A549 (cell line): ENCODE results near the gene VWA5B1. TPM values are rescaled to one million over a fixed set of nuclear protein-coding genes. Genes with fewer than 3 reads are reported as not detected.

Source experiments
- ATAC-seq, 2 experiments: fragments of 200-7000 bp in 1 of 2; fragments of >200 bp in 1 of 2; cut with Nextera tagmentation in 1 of 2; cut with Tn5 transposase in 1 of 2; 3 replicates each; pipeline versions ENCODE4 v1.8.0 to v1.9.1; 2018 to 2020; ENCODE audit warnings: mild to moderate bottlenecking in 1 of 2, moderate library complexity in 1 of 2
- CTCF ChIA-PET: fragments of 300-600 bp; sonication (Branson Sonifier 250); formaldehyde crosslinking; extraction: SDS; loops from one replicate; lab custom pipeline; 2021; ENCODE audit warnings: antibody characterized with exemption, inconsistent platforms; lab: Yijun Ruan, JAX
- POLR2A ChIA-PET: fragments of 350-600 bp; formaldehyde crosslinking; extraction: SDS; loops from one replicate; lab custom pipeline; 2021; ENCODE audit warnings: antibody characterized with exemption, inconsistent platforms; lab: Yijun Ruan, JAX
- DNase-seq, 2 experiments: peaks; one replicate each; pipeline versions ENCODE4 v3.0.0 to v3.0.0-alpha.2; 2011 to 2016; ENCODE audit warnings: low read depth in 1 of 2, low spot score in 1 of 2
- FAIRE-seq: peaks from 2 replicates; lab custom pipeline; 2011; peaks lifted over from hg19 to GRCh38; lab: Jason Lieb, UNC
- H3K27ac ChIP-seq, 2 experiments: fragments of >200 bp; sonication (Bioruptor Twin); formaldehyde crosslinking; 3 replicates each; pipeline ENCODE4 v1.5.1; 2016 to 2017
- H3K4me1 ChIP-seq: fragments of >200 bp; sonication (Bioruptor Twin); formaldehyde crosslinking; 3 replicates; pipeline ENCODE4 v1.6.1; 2016
- H3K4me2 ChIP-seq: fragments of >200 bp; sonication (Bioruptor Twin); formaldehyde crosslinking; 3 replicates; pipeline ENCODE4 v1.6.1; 2016
- H3K4me3 ChIP-seq: fragments of >200 bp; sonication (Bioruptor Twin); formaldehyde crosslinking; 3 replicates; pipeline ENCODE4 v1.5.1; 2016
- H3K9me3 ChIP-seq: fragments of >200 bp; sonication (Bioruptor Twin); formaldehyde crosslinking; 3 replicates; pipeline ENCODE4 v1.6.1; 2016
- BHLHE40 ChIP-seq: IDR thresholded peaks from 2 replicates; pipeline ENCODE4 v1.6.1; 2012; ENCODE audit warnings: low read depth, low read length, inconsistent platforms
- CBX8 ChIP-seq: fragments of 200-600 bp; sonication (generic); IDR thresholded peaks from 2 replicates; pipeline ENCODE4 v1.6.1; 2016
- CHD4 ChIP-seq: fragments of 200-600 bp; sonication (generic); IDR thresholded peaks from 2 replicates; pipeline ENCODE4 v1.6.1; 2016; ENCODE audit warnings: antibody characterized with exemption, mild to moderate bottlenecking, borderline replicate concordance
- CTCF ChIP-seq: fragments of >200 bp; sonication (Bioruptor Twin); formaldehyde crosslinking; IDR thresholded peaks from 3 replicates; pipeline ENCODE4 v1.5.1; 2016
- E2F6 ChIP-seq: IDR thresholded peaks from 2 replicates; pipeline ENCODE4 v1.6.1; 2012; ENCODE audit warnings: low read depth, borderline replicate concordance
- ELK1 ChIP-seq: fragments of 150-350 bp; IDR thresholded peaks from 2 replicates; pipeline ENCODE4 v1.6.1; 2014; ENCODE audit warnings: low read depth, mild to moderate bottlenecking, low read length
- EP300 ChIP-seq, 2 experiments: fragments of >200 bp; sonication (Bioruptor Twin); formaldehyde crosslinking; IDR thresholded peaks; 2 replicates in 1 of 2; 3 replicates in 1 of 2; pipeline ENCODE4 v1.6.1; 2016 to 2017
- ESRRA ChIP-seq: fragments of 150-350 bp; IDR thresholded peaks from 2 replicates; pipeline ENCODE4 v1.6.1; 2014; ENCODE audit warnings: mild to moderate bottlenecking, low read length, borderline replicate concordance
- FOSL2 ChIP-seq, 2 experiments: fragments of 450-650 bp in 1 of 2; fragments of >200 bp in 1 of 2; sonication (Bioruptor Twin) in 1 of 2; formaldehyde crosslinking; IDR thresholded peaks; 2 replicates each; pipeline versions ENCODE4 v1.5.0 to v1.6.1; 2016 to 2020; ENCODE audit warnings: mild to moderate bottlenecking in 1 of 2, moderate library complexity in 1 of 2
- GATA3 ChIP-seq: IDR thresholded peaks from 2 replicates; pipeline ENCODE4 v1.6.1; 2012; ENCODE audit warnings: borderline replicate concordance
- HMGXB4 ChIP-seq: fragments of 250-450 bp; sonication (Bioruptor Pico); IDR thresholded peaks from 2 replicates; pipeline ENCODE4 v1.5.0; 2021; ENCODE audit warnings: mild to moderate bottlenecking, moderate library complexity, borderline replicate concordance
- HOXB5 ChIP-seq: fragments of 250-450 bp; sonication (Bioruptor Pico); IDR thresholded peaks from 2 replicates; pipeline ENCODE4 v1.5.0; 2020; ENCODE audit warnings: mild to moderate bottlenecking, moderate library complexity
- JUN ChIP-seq, 2 experiments: fragments of >200 bp; sonication (Bioruptor Twin); formaldehyde crosslinking; IDR thresholded peaks; 2 replicates in 1 of 2; 3 replicates in 1 of 2; pipeline ENCODE4 v1.6.1; 2016 to 2017
- JUNB ChIP-seq: fragments of >200 bp; sonication (Bioruptor Twin); formaldehyde crosslinking; IDR thresholded peaks from 2 replicates; pipeline ENCODE4 v1.6.1; 2016
- MAFK ChIP-seq: fragments of 450-650 bp; IDR thresholded peaks from 2 replicates; pipeline ENCODE4 v1.6.1; 2014; ENCODE audit not compliant: partially characterized antibody
- MYC ChIP-seq: IDR thresholded peaks from 2 replicates; pipeline ENCODE4 v1.6.1; 2012; ENCODE audit warnings: mild to moderate bottlenecking, inconsistent platforms, low read length, improper control_type of control experiment, borderline replicate concordance
- NR3C1 ChIP-seq: fragments of >200 bp; sonication (Bioruptor Twin); formaldehyde crosslinking; IDR thresholded peaks from 3 replicates; pipeline ENCODE4 v1.6.1; 2017
- PBX3 ChIP-seq: IDR thresholded peaks from 2 replicates; pipeline ENCODE4 v1.6.1; 2012
- PHF8 ChIP-seq: fragments of 200-600 bp; sonication (generic); IDR thresholded peaks from 2 replicates; pipeline ENCODE4 v1.6.1; 2016; ENCODE audit warnings: low read depth, mild to moderate bottlenecking, antibody characterized with exemption, moderate library complexity, borderline replicate concordance
- POLR2A ChIP-seq: IDR thresholded peaks from 2 replicates; pipeline ENCODE4 v1.6.1; 2012; ENCODE audit warnings: mild to moderate bottlenecking, low read length
- RAD21 ChIP-seq, 2 experiments: fragments of >200 bp in 1 of 2; sonication (Bioruptor Twin) in 1 of 2; formaldehyde crosslinking in 1 of 2; IDR thresholded peaks in 1 of 2; conservative IDR thresholded peaks in 1 of 2; 2 replicates in 1 of 2; 3 replicates in 1 of 2; pipeline ENCODE4 v1.6.1; 2012 to 2018; ENCODE audit warnings: inconsistent platforms in 1 of 2
- RCOR1 ChIP-seq: fragments of 150-350 bp; IDR thresholded peaks from 2 replicates; pipeline ENCODE4 v1.6.1; 2014; ENCODE audit warnings: antibody characterized with exemption, low read length, low read depth
- REST ChIP-seq: fragments of 200-600 bp; sonication (generic); IDR thresholded peaks from 2 replicates; pipeline ENCODE4 v1.6.1; 2016; ENCODE audit warnings: antibody characterized with exemption, mild to moderate bottlenecking, moderate library complexity
- RFX5 ChIP-seq: fragments of 450-650 bp; IDR thresholded peaks from 2 replicates; pipeline ENCODE4 v1.7.1; 2014; ENCODE audit warnings: antibody characterized with exemption, mild to moderate bottlenecking, moderate library complexity
- RNF2 ChIP-seq: fragments of 200-600 bp; sonication (generic); IDR thresholded peaks from 2 replicates; pipeline ENCODE4 v1.6.1; 2016; ENCODE audit warnings: low read depth, mild to moderate bottlenecking, antibody characterized with exemption, moderate library complexity, borderline replicate concordance
- SMC3 ChIP-seq: fragments of >200 bp; sonication (Bioruptor Twin); formaldehyde crosslinking; IDR thresholded peaks from 3 replicates; pipeline ENCODE4 v1.6.1; 2018; ENCODE audit warnings: inconsistent platforms
- SREBF2 ChIP-seq: fragments of 450-650 bp; IDR thresholded peaks from 2 replicates; pipeline ENCODE4 v1.6.1; 2014; ENCODE audit warnings: mild to moderate bottlenecking, moderate library complexity
- USF2 ChIP-seq: fragments of 450-650 bp; IDR thresholded peaks from 2 replicates; pipeline ENCODE4 v1.6.1; 2014; ENCODE audit warnings: antibody characterized with exemption
- ZFP36 ChIP-seq: fragments of 450-650 bp; IDR thresholded peaks from 2 replicates; pipeline ENCODE4 v1.6.1; 2014; ENCODE audit warnings: borderline replicate concordance; ENCODE audit not compliant: partially characterized antibody
- ZSCAN20 ChIP-seq: fragments of 250-450 bp; sonication (Bioruptor Pico); IDR thresholded peaks from 2 replicates; pipeline ENCODE4 v1.8.0; 2022; ENCODE audit warnings: mild to moderate bottlenecking, moderate library complexity
- WGBS: methylation state at CpG from one replicate; pipeline ENCODE4 v1.1.6; 2017; ENCODE audit errors: missing lambda C conversion rate; 5-methylcytosine and 5-hydroxymethylcytosine counted together
- polyA plus RNA-seq, 4 experiments: library from polyadenylated mRNA; depleted of rRNA in 3 of 4; stranded (reverse); fragments of >200 nt; fragmentation: RNase III in 1 of 4; extraction: RNeasy Plus Mini Kit Qiagen cat#74134 plus additional on column Dnase treatment in 1 of 4; gene quantifications; 2 replicates in 3 of 4; 3 replicates in 1 of 4; pipeline ENCODE4 v1.2.3, GENCODE V29; 2011 to 2017

The VWA5B1 gene
- polyA plus RNA-seq, 2 of the 4 experiments (the other 2 are of a cell fraction), result not detected

- ChIA-PET CTCF (interaction anchor here (1.0 to 4.2 kb wide), 7 partner anchors 9 to 168 kb away, joined by 4 to 26 read pairs (median 7); no protein-coding TSS in a partner anchor), POLR2A (interaction anchor here (0.5 to 0.7 kb wide), 2 partner anchors 43 to 105 kb away, joined by 3 to 6 read pairs; partner anchors contain the start of gene CAMK2N1)
- Histone ChIP-seq H3K4me2 (peak overlapping the region; percentile 61), H3K4me3 (no peak overlapping the region), H3K4me1 (peaks cover 28% of the 10 kb centered on the region), H3K9me3 (no peaks in the 10 kb centered on the region), H3K27ac (peak overlapping the region; percentile 61 to 79)
- TF ChIP-seq BHLHE40, result no peak
- no peak for TF ChIP-seq REST
- TF ChIP-seq NR3C1, result no peak
- TF ChIP-seq RNF2, result no peak
- TF ChIP-seq USF2, result no peak
- TF ChIP-seq ZSCAN20 (CRISPR knock-in tag), result no peak
- no peak for TF ChIP-seq RAD21 (conservative IDR thresholded peaks at IDR 0.05 in 1 of 2, IDR thresholded peaks at IDR 0.05 in 1 of 2)
- no peak for TF ChIP-seq PHF8
- no peak for TF ChIP-seq GATA3
- TF ChIP-seq RCOR1, result no peak
- TF ChIP-seq HOXB5 (CRISPR knock-in tag), result no peak
- TF ChIP-seq SMC3, result 0 out of 3 replicates have a peak, but pooled peaks have one; percentile 6
- no peak for TF ChIP-seq ZFP36
- TF ChIP-seq RFX5, result no peak
- no peak for TF ChIP-seq CBX8
- no peak for TF ChIP-seq MYC
- TF ChIP-seq HMGXB4 (CRISPR knock-in tag), result no peak
- no peak for TF ChIP-seq POLR2A
- 0 out of 5 replicates have a peak, but pooled peaks of 1 of the 2 experiments have one; percentile 31 for TF ChIP-seq EP300 (IDR thresholded peaks at IDR 0.05)
- no peak for TF ChIP-seq CTCF
- no peak for TF ChIP-seq ELK1
- peak; percentile 39; the same call in 1 of the 2 replicates for TF ChIP-seq FOSL2 (IDR thresholded peaks at IDR 0.05)
- no peak for TF ChIP-seq FOSL2 (CRISPR knock-in tag; IDR thresholded peaks at IDR 0.05)
- TF ChIP-seq JUNB, result peak; percentile 51
- no peak for TF ChIP-seq ESRRA
- TF ChIP-seq E2F6, result no peak
- no peak for TF ChIP-seq PBX3
- TF ChIP-seq JUN (IDR thresholded peaks at IDR 0.05), result no peak
- no peak for TF ChIP-seq SREBF2
- TF ChIP-seq MAFK, result no peak
- no peak for TF ChIP-seq CHD4
- WGBS, result 42% methylated on average over 8 of the region's 11 CpGs
- DNase-seq (peak; percentile 24 to 36), FAIRE-seq (no peak), ATAC-seq (peak; percentile 53 to 70)
Measured at GRCh38 chr1:20380616-20381035, 90.0 kb downstream of the VWA5B1 start.
